ENCODE measurements around the gene CYGB. TPM values are rescaled to one million over a fixed set of nuclear protein-coding genes. Genes with fewer than 3 reads are reported as not detected.

The CYGB gene
- total RNA-seq, 1 donor from 2014 or later = 0.46 TPM

DNA sequence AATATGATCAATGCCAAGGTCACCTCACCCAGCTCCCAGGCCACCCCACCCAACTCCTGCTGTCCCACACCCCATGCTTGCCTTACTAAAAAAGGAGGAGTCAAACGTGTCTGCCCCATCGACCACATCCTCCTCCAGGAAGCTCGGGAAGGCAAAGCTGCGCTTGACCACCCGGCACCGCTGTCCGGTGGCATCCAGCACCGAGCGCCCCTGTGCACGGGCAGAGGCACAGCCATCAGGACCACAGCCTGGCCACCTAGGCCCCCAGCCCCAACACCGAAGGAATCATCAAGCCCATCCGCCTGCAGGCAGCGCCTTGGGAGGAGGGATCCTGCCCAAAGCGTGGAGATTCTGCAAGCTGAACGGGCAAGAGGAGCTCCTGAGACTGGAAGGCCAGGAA, 59.9 kb downstream of the CYGB start:
- H3K36me3 Mint-ChIP-seq (ENCODE audit: insufficient read depth) = no peaks in the 10 kb centered on the region
- no peak for DNase-seq (ENCODE audit: low spot score, unreplicated experiment)
- no peaks in the 10 kb centered on the region for H3K4me1 Mint-ChIP-seq (ENCODE audit: low read depth)
- no peaks in the 10 kb centered on the region for H3K27me3 Mint-ChIP-seq
- H3K4me3 Mint-ChIP-seq (ENCODE audit: low read depth) = no peak overlapping the region
- H3K27ac Mint-ChIP-seq = no peak overlapping the region
- TF ChIP-seq, protein P1, sequence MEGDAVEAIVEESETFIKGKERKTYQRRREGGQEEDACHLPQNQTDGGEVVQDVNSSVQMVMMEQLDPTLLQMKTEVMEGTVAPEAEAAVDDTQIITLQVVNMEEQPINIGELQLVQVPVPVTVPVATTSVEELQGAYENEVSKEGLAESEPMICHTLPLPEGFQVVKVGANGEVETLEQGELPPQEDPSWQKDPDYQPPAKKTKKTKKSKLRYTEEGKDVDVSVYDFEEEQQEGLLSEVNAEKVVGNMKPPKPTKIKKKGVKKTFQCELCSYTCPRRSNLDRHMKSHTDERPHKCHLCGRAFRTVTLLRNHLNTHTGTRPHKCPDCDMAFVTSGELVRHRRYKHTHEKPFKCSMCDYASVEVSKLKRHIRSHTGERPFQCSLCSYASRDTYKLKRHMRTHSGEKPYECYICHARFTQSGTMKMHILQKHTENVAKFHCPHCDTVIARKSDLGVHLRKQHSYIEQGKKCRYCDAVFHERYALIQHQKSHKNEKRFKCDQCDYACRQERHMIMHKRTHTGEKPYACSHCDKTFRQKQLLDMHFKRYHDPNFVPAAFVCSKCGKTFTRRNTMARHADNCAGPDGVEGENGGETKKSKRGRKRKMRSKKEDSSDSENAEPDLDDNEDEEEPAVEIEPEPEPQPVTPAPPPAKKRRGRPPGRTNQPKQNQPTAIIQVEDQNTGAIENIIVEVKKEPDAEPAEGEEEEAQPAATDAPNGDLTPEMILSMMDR (IDR thresholded peaks at IDR 0.05; ENCODE audit: unreplicated experiment) = no peak
- H3K9me3 Mint-ChIP-seq (ENCODE audit: low read depth) = no peaks in the 10 kb centered on the region

Other genes starting within 250 kb of the CYGB start
- 16.0 and 18.5 TPM in 2 replicates for gene QRICH2, start 229.4 kb downstream of the CYGB start, total RNA-seq
- 89.6 and 90.3 TPM in 2 replicates for gene PRPSAP1, start 183.8 kb downstream of the CYGB start, total RNA-seq
- gene SPHK1, start 153.1 kb downstream of the CYGB start, total RNA-seq = 12.8 and 13.9 TPM in 2 replicates
- 43.4 and 44.6 TPM in 2 replicates for gene UBE2O, start 84.6 kb downstream of the CYGB start, total RNA-seq
- gene AANAT, start 70.1 kb downstream of the CYGB start, total RNA-seq = 0.40 TPM in 1 of 2 replicates, not detected in the other
- gene RHBDF2, start 36.3 kb downstream of the CYGB start, total RNA-seq = 11.8 and 12.1 TPM in 2 replicates
- gene PRCD, start 2.3 kb upstream of the CYGB start, total RNA-seq = 0.86 and 1.7 TPM in 2 replicates
- gene ST6GALNAC2, start 48.2 kb upstream of the CYGB start, total RNA-seq = 0.62 and 1.2 TPM in 2 replicates
- gene ST6GALNAC1, start 106.0 kb upstream of the CYGB start, total RNA-seq = 6.6 and 8.4 TPM in 2 replicates
- 93.3 and 94.9 TPM in 2 replicates for gene MXRA7, start 173.3 kb upstream of the CYGB start, total RNA-seq
- gene JMJD6, start 188.9 kb upstream of the CYGB start, total RNA-seq = 24.1 and 25.6 TPM in 2 replicates
- 28.2 TPM in 2 replicates for gene METTL23, start 189.1 kb upstream of the CYGB start, total RNA-seq
- gene SRSF2, start 199.6 kb upstream of the CYGB start, total RNA-seq = 265 and 276 TPM in 2 replicates
- 35.6 and 38.7 TPM in 2 replicates for gene MFSD11, start 200.4 kb upstream of the CYGB start, total RNA-seq

All from progenitor cell of endocrine pancreas (in vitro differentiated cells).